ENCODE data around the gene PDLIM4. TPM values are rescaled to one million over a fixed set of nuclear protein-coding genes. Genes with fewer than 3 reads are reported as not detected.

Gene PDLIM4
- total RNA-seq, 1 experiment from 2014 or later, result 7.6 TPM

DNA sequence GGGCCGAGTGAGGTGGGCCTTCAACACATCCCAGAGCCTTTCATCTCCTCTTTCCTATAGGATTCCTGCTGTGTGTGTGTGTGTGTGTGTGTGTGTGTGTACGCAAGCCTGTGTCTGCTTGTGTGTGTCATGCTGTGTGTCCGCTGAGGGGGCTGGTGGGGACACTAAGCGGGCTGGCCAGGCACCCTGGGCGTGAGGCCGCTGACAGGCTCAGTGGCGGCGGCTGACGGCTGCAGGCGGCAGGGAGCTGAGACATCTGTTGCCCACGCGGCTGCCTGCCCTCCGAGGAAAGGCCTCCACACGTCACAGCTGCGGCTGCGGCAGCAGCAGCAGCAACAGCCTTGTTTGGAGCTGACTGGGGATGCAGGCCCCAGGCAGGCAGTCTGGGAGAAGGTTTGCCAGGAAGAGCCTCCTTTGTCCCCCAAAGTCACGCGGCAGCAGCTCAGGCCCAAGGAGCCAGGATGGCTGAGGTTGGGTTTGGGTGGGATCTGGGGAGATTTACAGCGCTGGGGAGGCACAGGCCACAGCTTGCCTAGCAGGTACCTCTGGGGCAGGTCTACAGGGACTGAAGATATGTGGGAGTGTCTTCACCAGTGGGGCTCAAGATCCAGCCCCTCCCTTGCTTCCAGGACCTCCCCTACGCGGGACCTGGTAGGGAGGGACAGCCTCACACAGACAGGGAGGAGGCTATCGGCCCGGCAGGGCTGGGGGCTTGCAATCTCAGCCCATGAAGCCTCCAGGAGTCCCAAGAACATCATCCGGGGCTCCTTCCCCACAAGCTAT, 1.8 kb downstream of the PDLIM4 start:
- Mint-ChIP-seq H3K4me3 (no peak overlapping the region), H3K4me1 (peaks cover 30 to 31% of the 10 kb centered on the region in 2 experiments), H3K27ac (no peak overlapping the region), H3K9me3 (no peaks in the 10 kb centered on the region), H3K36me3 (ENCODE audit: insufficient read depth in 1 of 3, low read depth in 3 of 3) (no peaks in the 10 kb centered on the region), H3K27me3 (ENCODE audit: low read depth) (peaks cover 26% of the 10 kb centered on the region)
- no peak overlapping the region for H2BK120ac ChIP-seq (ENCODE audit: low read depth, low read length, poor library complexity, severe bottlenecking)
- no peaks in the 10 kb centered on the region for H3K9me3 ChIP-seq (ENCODE audit: control insufficient read depth, low read depth, low read length)
- H3K79me1 ChIP-seq (ENCODE audit: insufficient read depth, low read depth, low read length, poor library complexity, severe bottlenecking), result no peaks in the 10 kb centered on the region
- no peaks in the 10 kb centered on the region for H3K79me2 ChIP-seq (ENCODE audit: insufficient read depth, low read length)
- no peak overlapping the region for H3T11ph ChIP-seq (ENCODE audit: low read length)
- no peak overlapping the region for H2BK15ac ChIP-seq (ENCODE audit: low read depth, low read length)
- no peaks in the 10 kb centered on the region for H3K23me2 ChIP-seq (ENCODE audit: insufficient read length, low read depth, low read length, poor library complexity, severe bottlenecking)
- H3K27me3 ChIP-seq (ENCODE audit: insufficient read depth, low read length), result no peaks in the 10 kb centered on the region; the same call in 1 of the 2 replicates
- H2AK5ac ChIP-seq (ENCODE audit: insufficient read length, low read length), result no peak overlapping the region
- no peak overlapping the region for H2AFZ ChIP-seq (ENCODE audit: low read length)
- no peak overlapping the region for H3K18ac ChIP-seq (ENCODE audit: insufficient read length, low read depth, low read length)
- DNase-seq, result peak; percentile 31
- no peak overlapping the region for H3K9ac ChIP-seq (ENCODE audit: extremely low read depth, insufficient read length, low read length)
- WGBS (ENCODE audit: extremely low coverage, insufficient read length, low lambda C conversion rate), result no CpG with 5 or more reads among the region's 24 CpGs
- no peak overlapping the region for H4K91ac ChIP-seq (ENCODE audit: insufficient read length, low read depth, low read length)
- H3K23ac ChIP-seq (ENCODE audit: insufficient read length, low read depth, low read length), result no peak overlapping the region
- no peak overlapping the region for H4K5ac ChIP-seq (ENCODE audit: insufficient read length, low read depth, low read length)
- H3K4me2 ChIP-seq (ENCODE audit: insufficient read depth, insufficient read length, low read length), result no peak overlapping the region
- H2BK20ac ChIP-seq (ENCODE audit: low read depth, low read length, poor library complexity, severe bottlenecking), result no peak overlapping the region
- no peak overlapping the region for H3K27ac ChIP-seq (ENCODE audit: insufficient read length, low read depth, low read length)
- no peak overlapping the region for H2BK12ac ChIP-seq (ENCODE audit: insufficient read length, low read depth, low read length)
- no peak overlapping the region for H3K14ac ChIP-seq (ENCODE audit: insufficient read depth, low read length)
- TF ChIP-seq, protein P1, sequence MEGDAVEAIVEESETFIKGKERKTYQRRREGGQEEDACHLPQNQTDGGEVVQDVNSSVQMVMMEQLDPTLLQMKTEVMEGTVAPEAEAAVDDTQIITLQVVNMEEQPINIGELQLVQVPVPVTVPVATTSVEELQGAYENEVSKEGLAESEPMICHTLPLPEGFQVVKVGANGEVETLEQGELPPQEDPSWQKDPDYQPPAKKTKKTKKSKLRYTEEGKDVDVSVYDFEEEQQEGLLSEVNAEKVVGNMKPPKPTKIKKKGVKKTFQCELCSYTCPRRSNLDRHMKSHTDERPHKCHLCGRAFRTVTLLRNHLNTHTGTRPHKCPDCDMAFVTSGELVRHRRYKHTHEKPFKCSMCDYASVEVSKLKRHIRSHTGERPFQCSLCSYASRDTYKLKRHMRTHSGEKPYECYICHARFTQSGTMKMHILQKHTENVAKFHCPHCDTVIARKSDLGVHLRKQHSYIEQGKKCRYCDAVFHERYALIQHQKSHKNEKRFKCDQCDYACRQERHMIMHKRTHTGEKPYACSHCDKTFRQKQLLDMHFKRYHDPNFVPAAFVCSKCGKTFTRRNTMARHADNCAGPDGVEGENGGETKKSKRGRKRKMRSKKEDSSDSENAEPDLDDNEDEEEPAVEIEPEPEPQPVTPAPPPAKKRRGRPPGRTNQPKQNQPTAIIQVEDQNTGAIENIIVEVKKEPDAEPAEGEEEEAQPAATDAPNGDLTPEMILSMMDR (conservative IDR thresholded peaks at IDR 0.05), result no peak
- no peak overlapping the region for H4K8ac ChIP-seq (replicated peaks; ENCODE audit: insufficient read length, low read depth, low read length)
- H3K4me1 ChIP-seq (ENCODE audit: insufficient read depth, low read length), result no peaks in the 10 kb centered on the region
- H3K4ac ChIP-seq (ENCODE audit: low read depth, low read length), result no peak overlapping the region
- no peak overlapping the region for H2BK5ac ChIP-seq (ENCODE audit: insufficient read length, low read length)
- peaks cover 5% of the 10 kb centered on the region for H4K20me1 ChIP-seq (ENCODE audit: control insufficient read depth, insufficient read depth, insufficient read length)
- no peak overlapping the region for H3K56ac ChIP-seq (ENCODE audit: insufficient read length, low read depth, low read length)

Data from H9 (cell line).